Middle frontal gyrus (tissue), 1 donor: ENCODE data around the gene BLACAT1.

Source experiments
- DNase-seq: peaks from one replicate; pipeline ENCODE4 v3.0.0-alpha.2; 2015; ENCODE audit warnings: low spot score; ENCODE audit errors: extremely low spot score

The BLACAT1 gene

GRCh38 chr1:205455581-205456382 lies at the start of gene BLACAT1:
TSS of gene BLACAT1 (minus strand) at chr1:205456045.
- DNase-seq, result no peak

GRCh38 chr1:205505076-205505729 lies 49.4 kb upstream of the BLACAT1 start:
- DNase-seq, result no peak

GRCh38 chr1:205504311-205505075 lies 48.6 kb upstream of the BLACAT1 start, which contains the start of gene CDK18:
TSS of gene CDK18 (plus strand) at chr1:205504669. CDS start at chr1:205523168, 18,499 bp downstream.
- DNase-seq, result peak; percentile 50

- no peak for DNase-seq
Measured at GRCh38 chr1:205502992-205503391, 47.1 kb upstream of the BLACAT1 start.

- no peak for DNase-seq
Measured at GRCh38 chr1:205502111-205502810, 46.4 kb upstream of the BLACAT1 start.

GRCh38 chr1:205500240-205501233 lies 44.7 kb upstream of the BLACAT1 start:
- no peak for DNase-seq

GRCh38 chr1:205499789-205500188 lies 43.9 kb upstream of the BLACAT1 start:
- DNase-seq, result no peak

- no peak for DNase-seq
Measured at GRCh38 chr1:205497351-205497750, 41.5 kb upstream of the BLACAT1 start.

GRCh38 chr1:205496661-205497060 lies 40.8 kb upstream of the BLACAT1 start:
- no peak for DNase-seq

- no peak for DNase-seq
Measured at GRCh38 chr1:205495237-205495823, 39.5 kb upstream of the BLACAT1 start.

- DNase-seq, result no peak
Measured at GRCh38 chr1:205494115-205494514, 38.3 kb upstream of the BLACAT1 start.

GRCh38 chr1:205493241-205494085 lies 37.6 kb upstream of the BLACAT1 start:
- DNase-seq, result no peak

GRCh38 chr1:205492774-205493173 lies 36.9 kb upstream of the BLACAT1 start:
- DNase-seq, result no peak

- DNase-seq, result no peak
Measured at GRCh38 chr1:205492201-205492667, 36.4 kb upstream of the BLACAT1 start.

- DNase-seq, result no peak
Measured at GRCh38 chr1:205491794-205492193, 35.9 kb upstream of the BLACAT1 start.

- peak; percentile 31 for DNase-seq
Measured at GRCh38 chr1:205488074-205488723, 32.4 kb upstream of the BLACAT1 start.

GRCh38 chr1:205486258-205486657 lies 30.4 kb upstream of the BLACAT1 start:
- no peak for DNase-seq
